Loucy (cell line): ENCODE data around the gene PLK3.

Source experiments
- EZH2phosphoT487 ChIP-seq: fragments of 200-600 bp; IDR thresholded peaks from 2 replicates; pipeline ENCODE4 v1.6.1; 2018; ENCODE audit warnings: antibody characterized with exemption, mild to moderate bottlenecking, moderate library complexity, borderline replicate concordance
- TF ChIP-seq, protein P1 (sequence below): fragments of 200-600 bp; sonication (generic); conservative IDR thresholded peaks from 2 replicates; pipeline ENCODE4 v1.5.1; 2014; ENCODE audit warnings: mild to moderate bottlenecking, antibody characterized with exemption, low read length

DNA sequence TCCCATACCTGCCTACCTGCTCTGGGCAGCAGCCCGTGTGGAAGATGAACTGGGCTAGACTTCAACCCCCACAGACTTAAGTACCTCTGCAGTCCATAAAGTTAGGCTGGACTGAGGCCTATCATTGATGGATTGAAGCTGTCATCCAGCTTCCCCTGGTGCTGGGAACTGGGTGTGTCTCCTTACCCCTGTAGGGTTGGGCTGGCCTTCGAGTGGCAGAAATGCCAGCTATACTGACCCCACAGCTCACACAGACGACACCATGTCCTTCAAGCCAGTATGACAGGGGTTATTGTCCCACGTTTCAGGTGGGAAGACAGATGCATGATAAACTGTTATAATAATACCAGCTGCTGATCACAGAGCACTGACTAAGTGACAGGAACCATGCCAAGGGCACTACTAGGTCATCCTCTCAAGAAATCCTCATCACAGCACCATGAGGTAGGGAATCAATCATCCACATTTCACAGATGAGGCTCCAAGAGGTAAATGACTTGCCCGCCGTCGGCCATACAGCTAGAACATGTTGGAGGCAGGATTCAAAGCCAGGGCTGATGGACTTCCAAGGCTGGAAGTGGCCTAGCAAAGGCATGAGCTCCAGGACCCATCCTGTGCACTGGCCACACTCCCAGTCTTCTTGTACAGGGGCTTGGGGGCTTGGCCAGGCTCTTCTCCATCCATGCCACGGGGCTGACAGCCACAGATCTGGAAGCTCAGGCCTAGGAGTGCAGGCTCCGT, 11.9 kb upstream of the PLK3 start, which contains the start of gene BEST4:
- TF ChIP-seq, protein P1, sequence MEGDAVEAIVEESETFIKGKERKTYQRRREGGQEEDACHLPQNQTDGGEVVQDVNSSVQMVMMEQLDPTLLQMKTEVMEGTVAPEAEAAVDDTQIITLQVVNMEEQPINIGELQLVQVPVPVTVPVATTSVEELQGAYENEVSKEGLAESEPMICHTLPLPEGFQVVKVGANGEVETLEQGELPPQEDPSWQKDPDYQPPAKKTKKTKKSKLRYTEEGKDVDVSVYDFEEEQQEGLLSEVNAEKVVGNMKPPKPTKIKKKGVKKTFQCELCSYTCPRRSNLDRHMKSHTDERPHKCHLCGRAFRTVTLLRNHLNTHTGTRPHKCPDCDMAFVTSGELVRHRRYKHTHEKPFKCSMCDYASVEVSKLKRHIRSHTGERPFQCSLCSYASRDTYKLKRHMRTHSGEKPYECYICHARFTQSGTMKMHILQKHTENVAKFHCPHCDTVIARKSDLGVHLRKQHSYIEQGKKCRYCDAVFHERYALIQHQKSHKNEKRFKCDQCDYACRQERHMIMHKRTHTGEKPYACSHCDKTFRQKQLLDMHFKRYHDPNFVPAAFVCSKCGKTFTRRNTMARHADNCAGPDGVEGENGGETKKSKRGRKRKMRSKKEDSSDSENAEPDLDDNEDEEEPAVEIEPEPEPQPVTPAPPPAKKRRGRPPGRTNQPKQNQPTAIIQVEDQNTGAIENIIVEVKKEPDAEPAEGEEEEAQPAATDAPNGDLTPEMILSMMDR: no peak
- TF ChIP-seq EZH2phosphoT487: no peak
